Neutrophil (primary cell): ENCODE results near the gene COL6A2.

Source experiments
- H3K27ac ChIP-seq: fragments of 200-600 bp; sonication (generic); 2 replicates; pipeline ENCODE4 v1.5.1; 2016; ENCODE audit warnings: mild to moderate bottlenecking, moderate library complexity
- H3K27me3 ChIP-seq: fragments of 200-600 bp; sonication (generic); 2 replicates; pipeline ENCODE4 v1.6.0; 2016; ENCODE audit warnings: mild to moderate bottlenecking
- H3K36me3 ChIP-seq: fragments of 200-600 bp; sonication (generic); 2 replicates; pipeline ENCODE4 v1.5.1; 2017
- H3K4me1 ChIP-seq, 2 experiments: fragments of 200-600 bp in 1 of 2; sonication (generic) in 1 of 2; 1 replicate in 1 of 2; 2 replicates in 1 of 2; pipeline versions ENCODE4 v1.5.1 to v1.6.1; 2013 to 2016; ENCODE audit warnings: low read depth in 1 of 2, low read length in 1 of 2, mild to moderate bottlenecking in 1 of 2, moderate library complexity in 1 of 2; ENCODE audit not compliant: control insufficient read depth in 1 of 2, insufficient read depth in 1 of 2
- H3K4me3 ChIP-seq, 2 experiments: fragments of 200-600 bp in 1 of 2; sonication (generic) in 1 of 2; 1 replicate in 1 of 2; 2 replicates in 1 of 2; pipeline ENCODE4 v1.5.1; 2013 to 2016; ENCODE audit warnings: low read depth in 1 of 2, low read length in 1 of 2, mild to moderate bottlenecking in 1 of 2, moderate library complexity in 1 of 2
- H3K9me3 ChIP-seq: fragments of 200-600 bp; sonication (generic); 2 replicates; pipeline ENCODE4 v1.5.1; 2016
- TF ChIP-seq, protein P1 (sequence below): fragments of 200-600 bp; sonication (generic); IDR thresholded peaks from 2 replicates; pipeline ENCODE4 v1.5.1; 2016; ENCODE audit warnings: antibody characterized with exemption

Gene COL6A2

DNA sequence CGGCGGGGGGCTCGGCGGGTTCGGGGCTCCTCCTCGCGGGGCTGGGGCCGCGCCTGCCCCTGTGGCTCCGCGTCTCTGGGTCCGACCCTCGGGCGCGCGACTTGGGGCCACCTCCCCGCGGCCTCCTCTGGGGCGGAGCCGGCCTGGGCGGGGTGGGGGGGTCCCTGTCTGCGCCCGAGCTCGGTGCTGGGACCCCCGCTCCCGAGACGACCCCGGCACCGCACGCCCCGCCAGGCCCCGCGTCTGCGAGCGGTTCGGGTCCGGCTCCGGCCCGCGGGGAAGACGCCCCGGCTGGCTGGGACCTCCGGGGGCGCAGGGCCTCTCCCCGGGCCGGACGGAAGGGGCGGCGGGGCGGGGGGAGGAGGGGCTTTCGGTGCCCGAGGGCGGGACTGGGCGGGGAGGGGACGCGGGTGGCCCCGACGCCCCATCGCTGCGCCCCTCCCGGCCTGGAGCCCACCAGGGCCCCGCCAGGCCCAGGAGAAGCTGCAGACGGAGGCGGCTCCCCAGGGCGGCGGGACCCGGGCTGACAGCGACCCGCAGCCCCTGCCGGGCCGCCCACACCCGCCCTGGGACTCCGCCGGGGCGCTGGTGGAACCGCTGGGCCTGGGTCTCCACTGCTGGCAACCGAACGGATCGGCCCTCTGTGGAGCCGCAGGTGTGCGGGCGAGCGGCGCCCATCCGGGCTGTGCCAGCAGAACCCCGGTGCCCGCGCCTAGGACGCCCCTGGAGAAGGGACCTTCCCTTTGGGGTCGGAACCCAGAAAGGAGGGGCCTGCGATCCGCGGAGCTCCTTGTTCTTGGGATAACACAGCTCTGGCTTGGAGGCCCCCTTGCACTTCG lies 610 bp downstream of the COL6A2 start:
- TF ChIP-seq, protein P1, sequence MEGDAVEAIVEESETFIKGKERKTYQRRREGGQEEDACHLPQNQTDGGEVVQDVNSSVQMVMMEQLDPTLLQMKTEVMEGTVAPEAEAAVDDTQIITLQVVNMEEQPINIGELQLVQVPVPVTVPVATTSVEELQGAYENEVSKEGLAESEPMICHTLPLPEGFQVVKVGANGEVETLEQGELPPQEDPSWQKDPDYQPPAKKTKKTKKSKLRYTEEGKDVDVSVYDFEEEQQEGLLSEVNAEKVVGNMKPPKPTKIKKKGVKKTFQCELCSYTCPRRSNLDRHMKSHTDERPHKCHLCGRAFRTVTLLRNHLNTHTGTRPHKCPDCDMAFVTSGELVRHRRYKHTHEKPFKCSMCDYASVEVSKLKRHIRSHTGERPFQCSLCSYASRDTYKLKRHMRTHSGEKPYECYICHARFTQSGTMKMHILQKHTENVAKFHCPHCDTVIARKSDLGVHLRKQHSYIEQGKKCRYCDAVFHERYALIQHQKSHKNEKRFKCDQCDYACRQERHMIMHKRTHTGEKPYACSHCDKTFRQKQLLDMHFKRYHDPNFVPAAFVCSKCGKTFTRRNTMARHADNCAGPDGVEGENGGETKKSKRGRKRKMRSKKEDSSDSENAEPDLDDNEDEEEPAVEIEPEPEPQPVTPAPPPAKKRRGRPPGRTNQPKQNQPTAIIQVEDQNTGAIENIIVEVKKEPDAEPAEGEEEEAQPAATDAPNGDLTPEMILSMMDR: no peak
- Histone ChIP-seq H3K27ac (no peak overlapping the region), H3K4me3 (no peak overlapping the region), H3K9me3 (no peaks in the 10 kb centered on the region), H3K4me1 (peaks cover 0 to 4% of the 10 kb centered on the region in 2 experiments), H3K36me3 (no peaks in the 10 kb centered on the region), H3K27me3 (peaks cover 87% of the 10 kb centered on the region)

DNA sequence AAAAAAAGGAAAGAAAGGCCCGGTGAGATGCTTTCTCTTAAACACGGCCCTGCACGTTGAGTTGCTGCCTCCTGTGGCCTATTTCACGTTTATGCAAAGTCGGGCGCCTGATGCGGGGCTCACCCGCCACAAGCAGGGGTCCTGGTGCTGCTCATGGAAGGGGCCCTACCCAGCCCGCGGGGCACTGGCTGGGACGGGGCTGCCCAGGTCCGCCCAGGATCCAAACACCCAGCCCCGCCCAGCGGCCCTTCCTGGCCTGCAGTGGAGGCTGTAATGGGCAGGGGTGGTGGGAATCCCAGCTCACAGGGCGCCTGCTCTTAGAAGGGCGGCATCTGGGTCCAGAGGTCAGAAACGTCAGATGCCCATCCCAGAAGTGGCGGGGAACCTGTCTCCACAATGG lies 1.6 kb downstream of the COL6A2 start:
- no peaks in the 10 kb centered on the region for H3K9me3 ChIP-seq
- TF ChIP-seq, protein P1: no peak

DNA sequence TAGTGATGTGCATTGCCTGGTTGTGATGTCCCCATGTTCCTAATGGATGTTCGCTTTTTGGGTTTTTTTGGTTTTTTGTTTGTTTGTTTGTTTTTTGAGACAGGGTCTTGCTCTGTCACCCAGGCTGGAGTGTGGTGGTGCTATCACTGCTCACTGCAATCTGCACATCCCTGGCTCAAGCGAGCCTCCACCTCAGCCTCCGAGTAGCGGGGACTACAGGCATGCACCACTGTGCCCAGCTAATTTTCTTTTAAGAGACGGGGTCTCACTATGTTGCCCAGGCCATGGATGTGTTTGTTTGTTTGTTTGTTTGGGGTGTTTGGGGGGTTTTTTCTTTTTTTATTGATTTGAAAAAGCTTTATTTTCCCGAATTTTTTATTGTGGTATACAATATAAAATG lies 2.1 kb downstream of the COL6A2 start:
- H3K9me3 ChIP-seq: no peaks in the 10 kb centered on the region
- peaks cover 98% of the 10 kb centered on the region for H3K27me3 ChIP-seq
- no peaks in the 10 kb centered on the region for H3K36me3 ChIP-seq
- H3K4me3 ChIP-seq: no peak overlapping the region
- H3K27ac ChIP-seq: no peak overlapping the region
- TF ChIP-seq, protein P1: no peak
- H3K4me1 ChIP-seq: peaks cover 0 to 4% of the 10 kb centered on the region in 2 experiments

More for the DNA sequence above, 1.6 kb downstream of the COL6A2 start:
- H3K36me3 ChIP-seq: no peaks in the 10 kb centered on the region
- H3K4me3 ChIP-seq: no peak overlapping the region
- peaks cover 0 to 4% of the 10 kb centered on the region in 2 experiments for H3K4me1 ChIP-seq
- peaks cover 96% of the 10 kb centered on the region for H3K27me3 ChIP-seq
- H3K27ac ChIP-seq: no peak overlapping the region

DNA sequence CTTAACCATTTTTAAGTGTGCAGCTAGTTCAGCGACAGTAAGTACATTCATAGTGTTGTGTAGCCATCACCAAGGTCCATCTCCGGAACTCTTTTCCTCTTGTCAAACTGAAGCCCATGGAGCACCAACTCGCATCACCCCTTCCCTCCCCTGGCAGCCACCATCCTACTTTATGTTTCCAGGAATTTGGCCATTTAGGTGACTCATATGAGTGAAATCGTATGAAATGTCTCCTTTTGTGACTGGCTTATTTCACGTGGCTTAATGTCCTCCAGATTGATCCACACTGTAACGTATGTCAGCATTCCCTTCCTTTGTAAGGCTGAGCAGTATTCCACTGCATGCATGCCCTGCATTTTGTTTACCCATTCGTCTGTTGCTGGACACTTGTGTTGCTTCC lies 2.5 kb downstream of the COL6A2 start:
- Histone ChIP-seq H3K36me3 (no peaks in the 10 kb centered on the region), H3K9me3 (no peaks in the 10 kb centered on the region), H3K4me3 (no peak overlapping the region), H3K27me3 (peaks cover 98% of the 10 kb centered on the region), H3K27ac (no peak overlapping the region), H3K4me1 (peaks cover 0 to 4% of the 10 kb centered on the region in 2 experiments)
- TF ChIP-seq, protein P1: no peak

DNA sequence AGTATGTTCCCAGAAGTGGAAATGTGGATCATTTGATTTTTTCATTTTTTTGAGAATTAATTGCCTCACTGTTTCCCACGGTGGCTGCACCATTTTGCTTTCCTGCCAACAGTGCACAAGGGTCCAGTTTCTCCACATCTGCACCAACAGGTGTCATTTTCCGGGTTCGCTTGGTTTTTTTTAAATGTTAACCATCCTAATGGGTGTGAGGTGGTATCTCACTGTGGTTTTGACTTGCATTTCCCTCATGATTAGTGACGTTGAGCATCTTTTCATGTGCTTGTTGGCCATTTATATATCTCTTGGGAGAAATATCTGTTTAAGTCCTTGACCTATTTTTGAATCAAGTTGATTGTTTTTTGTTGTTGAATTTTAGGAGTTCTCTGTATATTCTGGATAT lies 3.0 kb downstream of the COL6A2 start:
- Histone ChIP-seq H3K4me3 (no peak overlapping the region), H3K27me3 (peaks cover 94% of the 10 kb centered on the region)
- TF ChIP-seq, protein P1: no peak

More for the DNA sequence above, 3.0 kb downstream of the COL6A2 start:
- Histone ChIP-seq H3K27ac (no peak overlapping the region), H3K9me3 (no peaks in the 10 kb centered on the region), H3K4me1 (peaks cover 0 to 4% of the 10 kb centered on the region in 2 experiments), H3K36me3 (no peaks in the 10 kb centered on the region)
